ENCODE measurements around the gene FGD6. TPM values are rescaled to one million over a fixed set of nuclear protein-coding genes. Genes with fewer than 3 reads are reported as not detected.
"Not testable (repeated sequence)": the region's sequence is repeated elsewhere in the genome, so short reads cannot be mapped to it uniquely, and the experiment has no call there.

FGD6 gene
- polyA plus RNA-seq, 4 donors: 0.89 to 11.4 (median 1.3) TPM

DNA sequence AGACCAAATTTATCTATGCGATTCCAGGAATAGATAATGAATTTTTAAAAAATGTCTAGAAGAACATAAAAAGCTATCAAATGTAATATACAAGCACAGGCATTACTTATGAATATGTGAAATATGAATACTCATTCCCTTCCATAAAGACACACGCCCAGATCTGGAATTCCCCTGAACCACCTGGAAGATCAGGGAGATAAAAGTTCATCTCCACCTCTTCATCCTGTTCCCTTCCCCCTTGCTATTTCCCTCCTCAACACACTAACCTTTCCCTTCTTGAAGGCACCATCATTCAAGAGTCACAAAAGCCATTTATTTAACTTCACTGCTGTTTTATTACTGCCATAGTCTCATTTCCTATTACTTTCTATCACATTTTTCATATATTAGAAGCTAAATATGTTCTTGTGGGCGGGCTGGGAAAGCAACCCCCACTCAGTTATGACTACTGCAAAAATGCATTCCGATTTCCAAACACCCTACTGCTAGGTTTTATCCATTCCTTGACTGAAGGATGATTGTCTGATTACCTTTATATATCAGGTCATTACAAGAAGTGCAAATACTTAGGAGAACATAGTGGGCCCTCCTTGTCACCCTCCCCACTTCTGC is 16.1 kb downstream of the FGD6 start:
- Histone ChIP-seq H3K4me1 (ENCODE audit: control insufficient read depth in 3 of 3, insufficient read depth in 2 of 3, low read depth in 1 of 3, low read length in 2 of 3) (peaks cover 0 to 59% (median 10%) of the 10 kb centered on the region in 3 donors), H3K9me3 (ENCODE audit: control insufficient read depth in 2 of 2, insufficient read depth in 1 of 2, low read depth in 1 of 2, low read length in 1 of 2) (no peaks in the 10 kb centered on the region), H3K27me3 (ENCODE audit: control insufficient read depth in 3 of 3, insufficient read depth in 3 of 3, low read length in 3 of 3) (no peaks in the 10 kb centered on the region), H3K36me3 (ENCODE audit: control insufficient read depth in 3 of 3, insufficient read depth in 2 of 3, low read depth in 1 of 3, low read length in 3 of 3) (peaks cover 0 to 5% (median 0%) of the 10 kb centered on the region in 3 donors), H3K27ac (ENCODE audit: low read depth in 1 of 3, low read length in 2 of 3) (peak overlapping the region in 1 of 3 donors; percentile 89), H3K4me3 (ENCODE audit: low read depth in 1 of 3, low read length in 3 of 3) (no peak overlapping the region)
- no peak for FAIRE-seq
- 72 to 76% (median 74%) methylated on average over 4 of the region's 4 CpGs for WGBS, 3 donors
- peak; percentile 23 to 62 for DNase-seq

DNA sequence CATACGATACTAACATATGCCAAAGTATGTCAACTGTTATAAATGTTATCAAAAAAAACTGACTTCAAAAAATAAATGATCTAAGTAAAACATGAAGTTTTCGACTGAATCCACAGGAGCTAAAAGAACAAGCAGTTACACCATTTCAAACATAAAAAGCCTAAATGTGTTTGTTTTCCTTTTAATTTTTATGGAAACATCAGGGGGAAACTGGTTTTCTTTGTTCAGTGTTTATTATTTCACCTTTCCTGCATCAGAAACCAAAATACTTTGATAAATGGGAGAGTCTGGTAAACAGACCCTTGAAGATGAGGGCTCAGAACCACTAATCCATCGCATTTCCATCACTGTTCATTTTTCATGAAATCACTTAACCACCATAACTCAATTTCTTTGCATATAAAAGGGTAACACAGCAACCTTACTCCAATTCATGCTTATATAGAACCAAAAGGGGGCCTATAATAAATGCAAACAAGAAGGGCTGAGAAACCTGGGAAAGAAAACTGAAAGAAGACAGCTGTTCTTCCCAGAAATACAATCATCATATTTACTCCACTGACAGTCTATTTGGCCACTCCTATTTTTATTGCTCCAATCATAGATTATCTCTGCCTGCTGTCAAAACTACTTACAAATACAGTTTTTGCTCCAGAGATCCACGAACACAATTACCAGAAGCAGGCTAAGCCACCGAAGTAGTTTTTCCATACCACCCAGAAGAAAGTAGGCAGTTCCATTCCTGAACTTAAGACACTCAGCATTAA is 17.0 kb downstream of the FGD6 start:
- Histone ChIP-seq H3K27ac (ENCODE audit: low read depth in 1 of 3, low read length in 2 of 3) (peak overlapping the region in 2 of 3 donors; percentile 40 to 89), H3K4me1 (ENCODE audit: control insufficient read depth in 3 of 3, insufficient read depth in 2 of 3, low read depth in 1 of 3, low read length in 2 of 3) (peaks cover 0 to 52% (median 9%) of the 10 kb centered on the region in 3 donors), H3K9me3 (ENCODE audit: control insufficient read depth in 2 of 2, insufficient read depth in 1 of 2, low read depth in 1 of 2, low read length in 1 of 2) (no peaks in the 10 kb centered on the region), H3K27me3 (ENCODE audit: control insufficient read depth in 3 of 3, insufficient read depth in 3 of 3, low read length in 3 of 3) (no peaks in the 10 kb centered on the region), H3K36me3 (ENCODE audit: control insufficient read depth in 3 of 3, insufficient read depth in 2 of 3, low read depth in 1 of 3, low read length in 3 of 3) (peaks cover 0 to 4% (median 0%) of the 10 kb centered on the region in 3 donors), H3K4me3 (ENCODE audit: low read depth in 1 of 3, low read length in 3 of 3) (no peak overlapping the region)
- FAIRE-seq (no peak), DNase-seq (peak; percentile 34 to 76)
- 52 to 58% (median 54%) methylated on average over 5 of the region's 5 CpGs for WGBS, 3 donors

DNA sequence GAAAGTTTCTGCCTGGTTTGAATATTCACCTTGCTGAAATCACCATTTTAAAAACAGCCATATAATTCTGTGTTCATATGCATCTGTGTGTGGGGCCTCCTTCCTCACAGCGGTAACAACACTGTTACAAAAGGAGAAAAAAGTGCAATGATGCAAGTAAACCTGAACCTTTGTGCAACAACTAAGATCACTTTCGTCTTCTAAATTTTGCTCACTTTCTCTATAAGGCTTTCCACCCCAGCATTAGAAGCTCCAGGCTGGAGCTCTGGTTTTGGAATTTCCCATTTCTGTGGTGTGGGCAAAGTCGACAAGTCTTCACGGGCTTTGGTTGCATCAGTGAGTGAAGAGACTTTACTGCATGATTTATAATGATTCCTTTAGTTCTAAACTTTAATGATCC is 18.4 kb downstream of the FGD6 start:
- peaks cover 0 to 4% (median 0%) of the 10 kb centered on the region in 3 donors for H3K36me3 ChIP-seq (ENCODE audit: control insufficient read depth in 3 of 3, insufficient read depth in 2 of 3, low read depth in 1 of 3, low read length in 3 of 3)
- peaks cover 0 to 40% (median 4%) of the 10 kb centered on the region in 3 donors for H3K4me1 ChIP-seq (ENCODE audit: control insufficient read depth in 3 of 3, insufficient read depth in 2 of 3, low read depth in 1 of 3, low read length in 2 of 3)
- peak overlapping the region in 1 of 3 donors; percentile 89 for H3K27ac ChIP-seq (ENCODE audit: low read depth in 1 of 3, low read length in 2 of 3)
- 82 to 92% (median 86%) methylated on average over 4 of the region's 4 CpGs for WGBS, 3 donors
- H3K9me3 ChIP-seq (ENCODE audit: control insufficient read depth in 2 of 2, insufficient read depth in 1 of 2, low read depth in 1 of 2, low read length in 1 of 2): no peaks in the 10 kb centered on the region
- FAIRE-seq (no peak), DNase-seq (peak in 1 of 2 donors; percentile 36)
- no peak overlapping the region for H3K4me3 ChIP-seq (ENCODE audit: low read depth in 1 of 3, low read length in 3 of 3)
- H3K27me3 ChIP-seq (ENCODE audit: control insufficient read depth in 3 of 3, insufficient read depth in 3 of 3, low read length in 3 of 3): no peaks in the 10 kb centered on the region

DNA sequence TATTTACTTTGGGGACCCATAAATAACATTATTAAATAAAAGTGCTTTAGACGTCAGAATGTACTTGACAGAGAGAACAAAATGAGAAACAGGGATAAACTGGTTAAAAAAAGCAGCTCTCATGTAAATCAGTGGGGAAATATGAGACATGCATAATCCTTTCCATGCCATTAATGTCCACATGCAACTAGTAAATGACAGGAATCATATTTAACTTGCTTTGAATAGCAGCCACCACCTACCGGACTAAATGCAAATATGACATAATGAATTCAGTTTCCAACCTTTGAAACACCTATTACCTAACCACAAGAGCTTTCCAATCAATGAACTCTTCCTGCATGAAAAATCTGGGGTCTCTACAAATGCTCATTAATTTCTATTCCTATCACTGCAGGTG is 19.6 kb downstream of the FGD6 start:
- H3K27ac ChIP-seq (ENCODE audit: low read depth in 1 of 3, low read length in 2 of 3): no peak overlapping the region
- 76 to 83% (median 79%) methylated on average over 2 of the region's 2 CpGs for WGBS, 3 donors
- H3K9me3 ChIP-seq (ENCODE audit: control insufficient read depth in 2 of 2, insufficient read depth in 1 of 2, low read depth in 1 of 2, low read length in 1 of 2): no peaks in the 10 kb centered on the region
- H3K4me1 ChIP-seq (ENCODE audit: control insufficient read depth in 3 of 3, insufficient read depth in 2 of 3, low read depth in 1 of 3, low read length in 2 of 3): peaks cover 0 to 27% (median 4%) of the 10 kb centered on the region in 3 donors
- no peaks in the 10 kb centered on the region for H3K27me3 ChIP-seq (ENCODE audit: control insufficient read depth in 3 of 3, insufficient read depth in 3 of 3, low read length in 3 of 3)
- H3K36me3 ChIP-seq (ENCODE audit: control insufficient read depth in 3 of 3, insufficient read depth in 2 of 3, low read depth in 1 of 3, low read length in 3 of 3): peaks cover 0 to 4% (median 0%) of the 10 kb centered on the region in 3 donors
- no peak overlapping the region for H3K4me3 ChIP-seq (ENCODE audit: low read depth in 1 of 3, low read length in 3 of 3)
- DNase-seq: no peak
- FAIRE-seq: no peak

DNA sequence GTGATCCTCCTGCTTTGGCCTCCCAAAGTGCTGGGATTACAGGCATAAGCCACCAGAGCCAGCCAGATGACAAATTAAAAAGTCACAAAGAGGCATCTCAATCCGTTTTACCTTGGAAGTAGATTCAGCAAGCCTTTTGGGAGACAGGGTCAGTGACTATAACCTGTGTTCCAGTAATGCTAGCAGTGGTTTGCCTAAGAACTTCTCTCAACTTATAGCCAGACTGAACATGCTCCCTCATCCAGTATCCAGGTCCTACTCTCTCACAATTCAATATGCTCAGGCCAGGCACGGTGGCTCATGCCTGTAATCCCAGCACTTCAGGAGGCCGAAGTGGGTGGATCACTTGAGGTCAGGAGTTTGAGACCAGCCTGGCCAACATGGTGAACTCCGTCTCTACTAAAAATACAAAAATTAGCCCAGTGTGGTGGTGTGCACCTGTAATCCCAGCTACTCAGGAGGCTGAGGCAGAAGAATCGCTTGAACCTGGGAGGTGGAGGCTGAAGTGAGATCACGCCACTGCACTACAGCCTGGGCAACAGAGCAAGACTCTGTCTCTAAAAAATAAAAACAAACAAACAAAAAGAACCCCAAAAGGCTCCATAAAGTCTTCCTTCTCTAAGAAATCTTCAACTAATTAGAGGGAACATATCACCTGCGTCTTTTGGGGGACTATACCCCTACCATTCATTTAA is 20.2 kb downstream of the FGD6 start:
- WGBS, 3 donors: 91 to 95% (median 92%) methylated on average over 7 of the region's 7 CpGs
- not testable (repeated sequence) for H3K27ac ChIP-seq (ENCODE audit: low read depth in 1 of 3, low read length in 2 of 3); H3K4me3 ChIP-seq (ENCODE audit: low read depth in 1 of 3, low read length in 3 of 3); H3K9me3 ChIP-seq (ENCODE audit: control insufficient read depth in 2 of 2, insufficient read depth in 1 of 2, low read depth in 1 of 2, low read length in 1 of 2); FAIRE-seq; DNase-seq; H3K27me3 ChIP-seq (ENCODE audit: control insufficient read depth in 3 of 3, insufficient read depth in 3 of 3, low read length in 3 of 3); H3K36me3 ChIP-seq (ENCODE audit: control insufficient read depth in 3 of 3, insufficient read depth in 2 of 3, low read depth in 1 of 3, low read length in 3 of 3)
- peaks cover 0 to 23% (median 4%) of the 10 kb centered on the region in 3 donors for H3K4me1 ChIP-seq (ENCODE audit: control insufficient read depth in 3 of 3, insufficient read depth in 2 of 3, low read depth in 1 of 3, low read length in 2 of 3)

DNA sequence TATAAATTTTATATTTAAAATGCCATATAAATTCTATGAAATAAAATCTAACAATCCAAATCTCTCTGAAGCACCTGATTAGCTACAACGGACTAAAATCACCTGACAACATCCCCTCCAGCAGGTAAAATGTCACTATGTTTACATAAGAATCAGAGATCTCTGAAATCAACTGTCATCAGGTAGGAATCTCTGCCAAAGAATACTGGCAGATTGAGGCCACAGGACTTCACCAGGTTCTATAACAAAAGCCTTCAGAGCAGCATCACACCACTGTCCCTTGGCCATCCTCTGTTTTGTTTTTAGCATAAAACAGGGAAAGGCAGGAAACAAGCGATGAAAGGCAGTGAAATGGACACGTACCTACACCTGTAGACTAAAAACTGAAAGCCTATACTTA is 22.1 kb downstream of the FGD6 start:
- DNase-seq (no peak), FAIRE-seq (no peak)
- H3K36me3 ChIP-seq (ENCODE audit: control insufficient read depth in 3 of 3, insufficient read depth in 2 of 3, low read depth in 1 of 3, low read length in 3 of 3): peaks cover 0 to 4% (median 0%) of the 10 kb centered on the region in 3 donors
- no peak overlapping the region for H3K27ac ChIP-seq (ENCODE audit: low read depth in 1 of 3, low read length in 2 of 3)
- H3K4me3 ChIP-seq (ENCODE audit: low read depth in 1 of 3, low read length in 3 of 3): no peak overlapping the region
- 79 to 91% (median 83%) methylated on average over 3 of the region's 3 CpGs for WGBS, 3 donors
- peaks cover 0 to 7% (median 0%) of the 10 kb centered on the region in 3 donors for H3K4me1 ChIP-seq (ENCODE audit: control insufficient read depth in 3 of 3, insufficient read depth in 2 of 3, low read depth in 1 of 3, low read length in 2 of 3)
- no peaks in the 10 kb centered on the region for H3K27me3 ChIP-seq (ENCODE audit: control insufficient read depth in 3 of 3, insufficient read depth in 3 of 3, low read length in 3 of 3)
- H3K9me3 ChIP-seq (ENCODE audit: control insufficient read depth in 2 of 2, insufficient read depth in 1 of 2, low read depth in 1 of 2, low read length in 1 of 2): no peaks in the 10 kb centered on the region

DNA sequence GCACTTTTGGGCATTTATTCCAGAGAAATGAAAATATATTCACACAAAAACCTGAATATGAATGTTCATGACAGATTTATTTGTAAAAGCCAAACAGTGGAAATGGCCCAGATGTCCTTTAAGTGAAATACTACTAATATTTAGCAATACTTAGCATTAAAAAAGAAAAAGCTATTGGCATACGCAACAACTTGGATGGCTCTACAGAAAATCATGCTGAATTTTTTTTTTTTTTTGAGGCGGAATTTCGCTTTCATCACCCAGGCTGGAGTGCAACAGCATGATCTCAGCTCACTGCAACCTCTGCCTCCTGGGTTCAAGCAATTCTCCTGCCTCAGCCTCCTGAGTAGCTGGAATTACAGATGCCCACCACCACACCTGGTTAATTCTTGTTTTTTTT is 24.1 kb downstream of the FGD6 start:
- no peak overlapping the region for H3K4me3 ChIP-seq (ENCODE audit: low read depth in 1 of 3, low read length in 3 of 3)
- peaks cover 0 to 5% (median 0%) of the 10 kb centered on the region in 3 donors for H3K36me3 ChIP-seq (ENCODE audit: control insufficient read depth in 3 of 3, insufficient read depth in 2 of 3, low read depth in 1 of 3, low read length in 3 of 3)
- no peaks in the 10 kb centered on the region for H3K27me3 ChIP-seq (ENCODE audit: control insufficient read depth in 3 of 3, insufficient read depth in 3 of 3, low read length in 3 of 3)
- H3K4me1 ChIP-seq (ENCODE audit: control insufficient read depth in 3 of 3, insufficient read depth in 2 of 3, low read depth in 1 of 3, low read length in 2 of 3): peaks cover 0 to 8% (median 0%) of the 10 kb centered on the region in 3 donors
- FAIRE-seq (no peak), DNase-seq (no peak)
- WGBS, 3 donors: 88 to 98% (median 95%) methylated on average over 3 of the region's 3 CpGs
- H3K27ac ChIP-seq (ENCODE audit: low read depth in 1 of 3, low read length in 2 of 3): no peak overlapping the region
- no peaks in the 10 kb centered on the region for H3K9me3 ChIP-seq (ENCODE audit: control insufficient read depth in 2 of 2, insufficient read depth in 1 of 2, low read depth in 1 of 2, low read length in 1 of 2)

DNA sequence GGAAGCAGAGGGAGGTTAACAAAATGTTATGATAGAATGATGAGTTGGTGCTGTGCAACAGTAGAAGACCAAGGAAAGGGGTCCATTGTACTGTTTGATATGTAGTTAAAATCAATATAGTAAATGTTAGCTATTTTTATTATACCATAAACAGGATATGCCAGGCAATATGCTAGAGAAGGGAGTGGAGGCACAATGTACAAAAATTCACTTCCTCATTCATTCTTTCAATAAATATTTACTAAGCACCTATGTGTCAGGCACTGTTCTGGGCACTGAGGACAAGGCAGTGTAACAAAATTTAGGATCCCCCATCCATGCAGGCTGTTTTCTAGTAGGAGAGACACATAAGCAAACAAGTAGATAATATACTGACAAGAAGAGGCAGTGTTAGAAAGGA is 25.0 kb downstream of the FGD6 start:
- H3K4me1 ChIP-seq (ENCODE audit: control insufficient read depth in 3 of 3, insufficient read depth in 2 of 3, low read depth in 1 of 3, low read length in 2 of 3): peaks cover 0 to 12% (median 0%) of the 10 kb centered on the region in 3 donors
- FAIRE-seq (no peak), DNase-seq (no peak)
- H3K36me3 ChIP-seq (ENCODE audit: control insufficient read depth in 3 of 3, insufficient read depth in 2 of 3, low read depth in 1 of 3, low read length in 3 of 3): peaks cover 0 to 5% (median 0%) of the 10 kb centered on the region in 3 donors
- no peak overlapping the region for H3K4me3 ChIP-seq (ENCODE audit: low read depth in 1 of 3, low read length in 3 of 3)
- no peaks in the 10 kb centered on the region for H3K27me3 ChIP-seq (ENCODE audit: control insufficient read depth in 3 of 3, insufficient read depth in 3 of 3, low read length in 3 of 3)
- H3K9me3 ChIP-seq (ENCODE audit: control insufficient read depth in 2 of 2, insufficient read depth in 1 of 2, low read depth in 1 of 2, low read length in 1 of 2): no peaks in the 10 kb centered on the region
- H3K27ac ChIP-seq (ENCODE audit: low read depth in 1 of 3, low read length in 2 of 3): no peak overlapping the region

Measured in small intestine (tissue), 7 donors.